ENCODE data around the gene SMYD3. TPM values are rescaled to one million over a fixed set of nuclear protein-coding genes. Genes with fewer than 3 reads are reported as not detected.

The SMYD3 gene
- total RNA-seq, 3 donors from 2014 or later, result 16.3 to 18.0 (median 16.4) TPM

GRCh38 chr1:246512230-246512629 lies 5.2 kb upstream of the SMYD3 start:
- Histone ChIP-seq H3K36me3 (ENCODE audit: low read depth) (no peaks in the 10 kb centered on the region), H3K4me3 (no peak overlapping the region), H3K4me1 (ENCODE audit: low read depth) (no peaks in the 10 kb centered on the region), H3K9me3 (peaks cover 36% of the 10 kb centered on the region)
- TF ChIP-seq CTCF (IDR thresholded peaks at IDR 0.05), result no peak
- intact Hi-C loops (cut with DNase I, micrococcal nuclease), result no loop called here
- ATAC-seq (no peak), DNase-seq (no peak)

GRCh38 chr1:246511203-246511602 lies 4.1 kb upstream of the SMYD3 start:
- no peak for ATAC-seq

DNA sequence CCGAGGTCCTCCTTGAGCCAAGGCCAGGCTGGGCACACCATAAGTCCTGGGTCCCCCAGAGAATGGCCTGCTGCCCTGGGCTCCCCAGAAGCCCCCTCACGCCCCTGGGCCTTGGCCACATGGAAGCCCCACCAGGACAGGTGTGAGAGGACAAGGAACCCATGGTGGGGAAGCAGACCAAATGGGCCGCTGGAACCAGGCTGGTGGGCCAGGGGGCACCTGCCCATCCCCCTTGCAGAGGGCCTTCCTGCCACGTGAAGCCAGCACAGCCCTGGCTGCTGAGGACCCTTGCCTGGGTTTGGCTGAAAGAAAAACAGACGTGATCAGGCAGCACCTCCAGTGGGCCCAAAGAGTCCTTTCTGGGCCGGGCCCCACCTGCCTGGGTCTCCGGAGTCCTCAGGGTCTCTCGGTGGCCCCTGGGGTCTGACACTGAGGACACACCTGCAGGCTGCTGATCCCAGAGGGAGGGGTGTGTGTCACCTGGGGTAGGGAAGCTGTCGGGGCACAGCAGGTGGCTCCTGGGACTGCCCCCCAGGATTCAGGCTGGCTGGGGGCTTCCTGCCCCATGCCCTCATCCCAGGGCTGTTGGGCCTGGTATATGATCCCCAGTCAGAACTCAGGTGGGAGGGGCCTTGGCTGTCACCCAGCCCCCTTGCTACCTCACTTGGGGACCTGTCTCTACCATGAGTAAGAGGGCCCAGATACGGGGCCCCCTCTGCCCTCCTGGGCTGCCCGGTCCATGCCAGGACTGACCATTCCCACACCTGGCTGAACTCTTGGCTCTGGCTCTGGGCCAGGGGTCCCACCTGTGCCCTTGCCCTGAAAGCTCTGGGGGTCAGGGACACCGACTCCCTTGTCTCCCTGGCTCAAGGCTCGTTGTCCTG lies 3.3 kb upstream of the SMYD3 start:
- H3K4me3 ChIP-seq, result no peak overlapping the region
- ATAC-seq, result no peak
- H3K36me3 ChIP-seq (ENCODE audit: low read depth), result no peaks in the 10 kb centered on the region
- peaks cover 18% of the 10 kb centered on the region for H3K9me3 ChIP-seq
- no peak for TF ChIP-seq CTCF (IDR thresholded peaks at IDR 0.05)
- intact Hi-C loops (cut with DNase I, micrococcal nuclease), result no loop called here
- no peak for DNase-seq
- H3K4me1 ChIP-seq (ENCODE audit: low read depth), result peaks cover 5% of the 10 kb centered on the region

More at GRCh38 chr1:246511203-246511602, 4.1 kb upstream of the SMYD3 start:
- peaks cover 26% of the 10 kb centered on the region for H3K9me3 ChIP-seq
- H3K36me3 ChIP-seq (ENCODE audit: low read depth), result no peaks in the 10 kb centered on the region
- intact Hi-C loops (cut with DNase I, micrococcal nuclease), result no loop called here
- H3K4me3 ChIP-seq, result no peak overlapping the region
- no peak for TF ChIP-seq CTCF (IDR thresholded peaks at IDR 0.05)
- H3K4me1 ChIP-seq (ENCODE audit: low read depth), result peaks cover 2% of the 10 kb centered on the region
- DNase-seq, result no peak

DNA sequence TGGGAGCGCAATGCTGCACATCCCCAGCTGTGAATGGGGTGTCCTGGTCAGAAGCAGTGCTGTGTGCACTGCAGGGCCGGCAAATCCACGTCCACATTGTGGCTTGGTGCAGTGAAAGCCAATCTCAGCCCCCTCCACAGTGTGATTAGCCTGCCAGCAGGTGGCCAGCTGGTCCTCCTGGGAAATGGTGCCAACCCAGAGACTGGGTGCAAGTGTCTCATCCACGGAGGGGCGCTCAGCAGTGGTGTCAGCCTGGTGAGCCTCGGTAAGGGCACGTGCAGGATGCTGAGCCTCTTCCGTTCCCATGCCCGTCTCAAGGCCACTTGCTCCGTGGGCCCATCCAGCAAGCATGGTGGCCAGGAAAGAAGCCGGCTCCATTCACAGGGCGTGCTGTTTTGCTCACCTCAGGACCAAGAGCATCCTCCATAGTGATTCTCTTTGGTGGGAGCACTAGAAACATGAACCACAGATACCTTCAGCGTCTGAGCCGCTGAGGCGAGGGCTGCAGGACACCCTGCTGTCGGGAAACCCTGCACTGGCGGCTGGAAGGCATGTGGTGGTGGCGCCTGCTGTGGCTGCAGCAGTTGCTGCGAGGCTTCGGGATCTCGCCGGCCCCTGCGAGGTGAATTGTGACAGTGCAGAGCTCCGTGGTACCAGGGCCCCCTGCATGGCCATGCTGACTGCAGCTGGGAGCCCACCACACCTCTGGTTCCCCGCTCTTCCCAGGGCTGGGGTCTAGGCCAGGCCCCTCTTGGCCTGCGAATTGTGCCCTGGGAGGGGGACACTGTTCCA lies 2.0 kb upstream of the SMYD3 start:
- Histone ChIP-seq H3K9me3 (peaks cover 5% of the 10 kb centered on the region), H3K4me3 (no peak overlapping the region), H3K36me3 (ENCODE audit: low read depth) (no peaks in the 10 kb centered on the region), H3K4me1 (ENCODE audit: low read depth) (peaks cover 5% of the 10 kb centered on the region)
- DNase-seq, result no peak
- no peak for TF ChIP-seq CTCF (IDR thresholded peaks at IDR 0.05)
- intact Hi-C loops (cut with DNase I, micrococcal nuclease), result no loop called here
- ATAC-seq, result no peak

DNA sequence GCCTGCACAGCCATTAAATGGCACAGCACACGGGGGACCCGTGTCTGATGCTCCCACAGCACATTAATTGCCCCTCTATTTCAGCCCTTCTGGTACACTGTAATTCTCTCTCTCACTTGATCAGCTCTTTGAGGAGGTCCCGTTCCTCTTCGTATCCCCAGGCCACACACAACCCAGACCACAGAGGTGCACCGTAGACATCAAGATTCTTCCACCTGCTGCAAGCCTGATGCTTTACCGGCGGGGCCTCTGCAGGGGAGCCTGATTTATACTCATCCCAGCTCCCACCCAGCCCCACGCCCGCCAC lies 759 bp downstream of the SMYD3 start:
- no peaks in the 10 kb centered on the region for H3K9me3 ChIP-seq
- DNase-seq (no peak), ATAC-seq (no peak)
- no peak for TF ChIP-seq CTCF (IDR thresholded peaks at IDR 0.05)
- H3K4me3 ChIP-seq, result peak overlapping the region; percentile 48
- peaks cover 5% of the 10 kb centered on the region for H3K4me1 ChIP-seq (ENCODE audit: low read depth)
- H3K36me3 ChIP-seq (ENCODE audit: low read depth), result no peaks in the 10 kb centered on the region
- intact Hi-C loops (cut with DNase I, micrococcal nuclease), result no loop called here

Measured in mucosa of descending colon (tissue), 3 donors.